Measurements from ENCODE around the gene RPA3.

DNA sequence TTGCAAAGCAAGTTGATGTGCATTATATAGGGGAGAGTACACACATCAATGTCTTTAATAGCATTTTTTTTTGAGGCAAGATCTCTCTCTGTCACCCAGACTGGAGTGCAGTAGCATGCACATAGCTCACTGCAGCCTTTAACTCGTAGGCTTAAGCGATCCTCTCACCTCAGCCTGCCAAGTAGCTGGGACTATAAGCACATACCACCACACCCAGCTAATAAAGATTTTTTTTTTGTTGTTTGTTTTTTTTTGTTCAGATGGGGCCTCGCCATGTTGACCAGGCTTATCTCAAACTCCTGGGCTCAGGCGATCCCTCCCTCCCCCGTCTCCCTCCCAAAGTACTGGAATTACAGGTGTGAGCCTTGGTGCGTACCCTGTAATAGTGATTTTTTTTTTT, 76.3 kb downstream of the RPA3 start:
- TF ChIP-seq CTCF (IDR thresholded peaks at IDR 0.05), result no peak
- peak in 2 of 3 donors; percentile 45 to 52 for TF ChIP-seq POLR2A (IDR thresholded peaks at IDR 0.05)
